ENCODE data around the gene EEF1AKMT4.

- TF ChIP-seq, protein P1, sequence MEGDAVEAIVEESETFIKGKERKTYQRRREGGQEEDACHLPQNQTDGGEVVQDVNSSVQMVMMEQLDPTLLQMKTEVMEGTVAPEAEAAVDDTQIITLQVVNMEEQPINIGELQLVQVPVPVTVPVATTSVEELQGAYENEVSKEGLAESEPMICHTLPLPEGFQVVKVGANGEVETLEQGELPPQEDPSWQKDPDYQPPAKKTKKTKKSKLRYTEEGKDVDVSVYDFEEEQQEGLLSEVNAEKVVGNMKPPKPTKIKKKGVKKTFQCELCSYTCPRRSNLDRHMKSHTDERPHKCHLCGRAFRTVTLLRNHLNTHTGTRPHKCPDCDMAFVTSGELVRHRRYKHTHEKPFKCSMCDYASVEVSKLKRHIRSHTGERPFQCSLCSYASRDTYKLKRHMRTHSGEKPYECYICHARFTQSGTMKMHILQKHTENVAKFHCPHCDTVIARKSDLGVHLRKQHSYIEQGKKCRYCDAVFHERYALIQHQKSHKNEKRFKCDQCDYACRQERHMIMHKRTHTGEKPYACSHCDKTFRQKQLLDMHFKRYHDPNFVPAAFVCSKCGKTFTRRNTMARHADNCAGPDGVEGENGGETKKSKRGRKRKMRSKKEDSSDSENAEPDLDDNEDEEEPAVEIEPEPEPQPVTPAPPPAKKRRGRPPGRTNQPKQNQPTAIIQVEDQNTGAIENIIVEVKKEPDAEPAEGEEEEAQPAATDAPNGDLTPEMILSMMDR (conservative IDR thresholded peaks at IDR 0.05), result no peak
- no peak for TF ChIP-seq EZH2 (IDR thresholded peaks at IDR 0.05; ENCODE audit: low read depth)
Observed at GRCh38 chr3:184211718-184212117, 37.8 kb upstream of the EEF1AKMT4 start.

All from PC-9 (cell line).